H1 (cell line): Measurements from ENCODE around the gene AP5Z1. TPM values are rescaled to one million over a fixed set of nuclear protein-coding genes. Genes with fewer than 3 reads are reported as not detected.

Experiments
- CTCF ChIA-PET: fragments of 300-600 bp; sonication (Branson Sonifier 250); formaldehyde crosslinking; loops from one replicate; lab custom pipeline; 2021; ENCODE audit not compliant: partially characterized antibody; lab: Charles Lee
- POLR2A ChIA-PET: fragments of 300-600 bp; sonication (Branson Sonifier 250); formaldehyde crosslinking; loops from one replicate; lab custom pipeline; 2021; ENCODE audit warnings: inconsistent platforms; ENCODE audit not compliant: partially characterized antibody; lab: Charles Lee
- DNase-seq, 2 experiments: peaks; one replicate each; pipeline versions ENCODE4 v3.0.0 to v3.0.0-alpha.2; 2010 to 2022; ENCODE audit warnings: low spot score in 2 of 2, low read depth in 1 of 2, mixed read lengths in 1 of 2
- FAIRE-seq: peaks from 2 replicates; lab custom pipeline; 2011; peaks lifted over from hg19 to GRCh38; lab: Jason Lieb, UNC
- H2AFZ ChIP-seq: 2 replicates; pipeline ENCODE4 v1.8.1; 2012; ENCODE audit warnings: low read length, inconsistent platforms
- H2AK5ac ChIP-seq: 2 replicates; pipeline ENCODE4 v1.6.1; 2013; ENCODE audit warnings: low read depth, low read length
- H2BK120ac ChIP-seq: replicated peaks from 2 replicates; pipeline ENCODE3; 2013; ENCODE audit warnings: low read depth, low read length, inconsistent platforms
- H2BK12ac ChIP-seq: 2 replicates; pipeline ENCODE4 v1.6.1; 2013; ENCODE audit warnings: low read depth, low read length
- H2BK15ac ChIP-seq: 2 replicates; pipeline ENCODE4 v1.6.1; 2013; ENCODE audit warnings: low read length
- H2BK20ac ChIP-seq: 2 replicates; pipeline ENCODE4 v1.6.1; 2013; ENCODE audit warnings: low read length
- H2BK5ac ChIP-seq: 2 replicates; pipeline ENCODE4 v1.6.1; 2013; ENCODE audit warnings: low read depth, low read length
- H3K14ac ChIP-seq: 2 replicates; pipeline ENCODE4 v1.6.1; 2013; ENCODE audit warnings: inconsistent platforms; ENCODE audit not compliant: insufficient read length
- H3K18ac ChIP-seq: 2 replicates; pipeline ENCODE4 v1.6.1; 2013; ENCODE audit warnings: low read length; ENCODE audit errors: extremely low read depth
- H3K23ac ChIP-seq: 2 replicates; pipeline ENCODE4 v1.6.1; 2013; ENCODE audit warnings: inconsistent platforms; ENCODE audit not compliant: insufficient read length
- H3K23me2 ChIP-seq: 2 replicates; pipeline ENCODE4 v1.6.1; 2013; ENCODE audit warnings: low read depth, low read length
- H3K27ac ChIP-seq: 2 replicates; pipeline ENCODE4 v1.6.1; 2011; ENCODE audit warnings: low read depth, low read length, inconsistent platforms
- H3K27me3 ChIP-seq, 4 experiments: replicated peaks in 1 of 4; 1 replicate in 1 of 4; 2 replicates in 3 of 4; pipeline versions ENCODE4 v1.6.1 to v1.8.1; 2011 to 2013; ENCODE audit warnings: low read length in 3 of 4, mild to moderate bottlenecking in 3 of 4, inconsistent platforms in 2 of 4, mixed read lengths in 2 of 4, moderate library complexity in 1 of 4; ENCODE audit not compliant: control insufficient read depth in 3 of 4, insufficient read depth in 3 of 4; ENCODE audit errors: extremely low read depth in 1 of 4
- H3K36me3 ChIP-seq, 4 experiments: 2 replicates each; pipeline versions ENCODE4 v1.6.1 to v1.8.1; 2011 to 2013; ENCODE audit warnings: mild to moderate bottlenecking in 4 of 4, low read length in 3 of 4, moderate library complexity in 2 of 4, control low read depth in 1 of 4, inconsistent platforms in 1 of 4; ENCODE audit not compliant: insufficient read depth in 4 of 4, control insufficient read depth in 2 of 4
- H3K4ac ChIP-seq: replicated peaks from 2 replicates; pipeline ENCODE3; 2013; ENCODE audit warnings: low read length, low read depth, mixed read lengths, inconsistent platforms; ENCODE audit not compliant: insufficient read length
- H3K4me1 ChIP-seq, 4 experiments: replicated peaks in 1 of 4; 1 replicate in 1 of 4; 2 replicates in 3 of 4; pipeline versions ENCODE4 v1.6.1 to v1.8.1; 2011 to 2013; ENCODE audit warnings: low read length in 3 of 4, inconsistent platforms in 2 of 4, mixed read lengths in 1 of 4; ENCODE audit not compliant: insufficient read depth in 4 of 4, control insufficient read depth in 3 of 4
- H3K4me2 ChIP-seq, 2 experiments: 2 replicates each; pipeline versions ENCODE4 v1.6.1 to v1.8.1; 2011 to 2013; ENCODE audit warnings: low read depth in 2 of 2, low read length in 2 of 2, control low read depth in 1 of 2, inconsistent platforms in 1 of 2, mild to moderate bottlenecking in 1 of 2; ENCODE audit not compliant: insufficient read depth in 1 of 2
- H3K4me3 ChIP-seq, 4 experiments: fragments of 200-600, 300-600 bp in 1 of 4; sonication (generic), shearing (Covaris generic), sonication (Bioruptor Twin) in 1 of 4; 2 replicates each; pipeline versions ENCODE4 v1.5.1 to v1.8.1; 2011 to 2016; ENCODE audit warnings: low read length in 4 of 4, low read depth in 3 of 4, control low read depth in 2 of 4, inconsistent platforms in 2 of 4, mild to moderate bottlenecking in 2 of 4, mixed read lengths in 1 of 4, moderate library complexity in 1 of 4; ENCODE audit not compliant: insufficient read depth in 2 of 4; ENCODE audit errors: extremely low read depth in 1 of 4
- H3K56ac ChIP-seq: replicated peaks from 2 replicates; pipeline ENCODE3; 2013; ENCODE audit warnings: low read depth, mild to moderate bottlenecking, mixed read lengths, low read length, inconsistent platforms; ENCODE audit not compliant: insufficient read length
- H3K79me1 ChIP-seq: 2 replicates; pipeline ENCODE4 v1.6.1; 2013; ENCODE audit warnings: low read depth, low read length, control low read depth
- H3K79me2 ChIP-seq, 2 experiments: 2 replicates each; pipeline versions ENCODE4 v1.6.1 to v1.8.1; 2012 to 2013; ENCODE audit warnings: low read length in 2 of 2, mild to moderate bottlenecking in 2 of 2, inconsistent platforms in 1 of 2; ENCODE audit not compliant: insufficient read depth in 2 of 2, control insufficient read depth in 1 of 2
- H3K9ac ChIP-seq, 4 experiments: replicated peaks in 1 of 4; 1 replicate in 1 of 4; 2 replicates in 3 of 4; pipeline versions ENCODE4 v1.6.1 to v1.8.1; 2011 to 2013; ENCODE audit warnings: low read depth in 3 of 4, low read length in 3 of 4, control low read depth in 2 of 4, mild to moderate bottlenecking in 2 of 4, moderate library complexity in 2 of 4, inconsistent platforms in 1 of 4; ENCODE audit errors: extremely low read depth in 1 of 4
- H3K9me3 ChIP-seq, 2 experiments: 2 replicates each; pipeline versions ENCODE4 v1.6.1 to v1.8.1; 2012 to 2013; ENCODE audit warnings: mild to moderate bottlenecking in 2 of 2, moderate library complexity in 2 of 2, control low read depth in 1 of 2, inconsistent platforms in 1 of 2, low read depth in 1 of 2, low read length in 1 of 2, mixed read lengths in 1 of 2; ENCODE audit not compliant: insufficient read depth in 2 of 2
- H4K20me1 ChIP-seq, 2 experiments: replicated peaks in 1 of 2; 2 replicates each; pipeline versions ENCODE3 to v1.8.1; 2011 to 2013; ENCODE audit warnings: inconsistent platforms in 2 of 2, low read length in 2 of 2, mild to moderate bottlenecking in 1 of 2; ENCODE audit not compliant: insufficient read depth in 2 of 2, control insufficient read depth in 1 of 2
- H4K5ac ChIP-seq: 2 replicates; pipeline ENCODE4 v1.6.1; 2013; ENCODE audit warnings: low read length, low read depth, mixed read lengths, inconsistent platforms; ENCODE audit not compliant: insufficient read length
- H4K8ac ChIP-seq: 2 replicates; pipeline ENCODE4 v1.8.0; 2013; ENCODE audit warnings: mild to moderate bottlenecking, moderate library complexity, low read length, inconsistent platforms; ENCODE audit not compliant: insufficient read depth; ENCODE audit errors: extremely low read depth
- H4K91ac ChIP-seq: replicated peaks from 2 replicates; pipeline ENCODE3; 2013; ENCODE audit warnings: low read length, mixed read lengths, inconsistent platforms; ENCODE audit not compliant: insufficient read length
- ATF3 ChIP-seq: IDR thresholded peaks from 2 replicates; pipeline ENCODE4 v1.6.1; 2011; ENCODE audit warnings: low read depth, mild to moderate bottlenecking, low read length; ENCODE audit not compliant: insufficient read depth
- EGR1 ChIP-seq: IDR thresholded peaks from 2 replicates; pipeline ENCODE4 v1.6.1; 2011; ENCODE audit warnings: low read depth, low read length, borderline replicate concordance
- EP300 ChIP-seq, 2 experiments: IDR thresholded peaks; 1 replicate in 1 of 2; 2 replicates in 1 of 2; pipeline ENCODE4 v1.6.1; 2011 to 2012; ENCODE audit warnings: low read depth in 2 of 2, low read length in 2 of 2, mild to moderate bottlenecking in 2 of 2, borderline replicate concordance in 1 of 2, inconsistent platforms in 1 of 2, moderate library complexity in 1 of 2
- GABPA ChIP-seq: IDR thresholded peaks from 2 replicates; pipeline ENCODE4 v1.6.1; 2011; ENCODE audit warnings: mild to moderate bottlenecking, low read length, moderate library complexity, borderline replicate concordance; ENCODE audit not compliant: insufficient read depth
- KDM5A ChIP-seq: fragments of 200-600 bp; IDR thresholded peaks from 2 replicates; pipeline ENCODE4 v1.7.1; 2012; ENCODE audit warnings: mild to moderate bottlenecking, low read length, inconsistent platforms, mixed read lengths
- MAX ChIP-seq: IDR thresholded peaks from 2 replicates; pipeline ENCODE4 v1.6.1; 2012; ENCODE audit warnings: inconsistent platforms
- RBBP5 ChIP-seq: IDR thresholded peaks from 2 replicates; pipeline ENCODE4 v1.7.1; 2012; ENCODE audit warnings: low read depth, mild to moderate bottlenecking, inconsistent platforms, low read length, moderate library complexity, borderline replicate concordance
- SP2 ChIP-seq: IDR thresholded peaks from 2 replicates; pipeline ENCODE4 v1.6.1; 2012; ENCODE audit warnings: mild to moderate bottlenecking, low read length, inconsistent platforms
- SP4 ChIP-seq: IDR thresholded peaks from 2 replicates; pipeline ENCODE4 v1.6.1; 2012; ENCODE audit warnings: low read length, inconsistent platforms
- SUZ12 ChIP-seq: fragments of 200-600 bp; sonication (generic); IDR thresholded peaks from 2 replicates; pipeline ENCODE4 v1.6.1; 2012; ENCODE audit warnings: mild to moderate bottlenecking, inconsistent platforms, low read length, moderate library complexity, mixed read lengths
- TAF7 ChIP-seq: optimal IDR thresholded peaks from 2 replicates; pipeline ENCODE3; 2011; ENCODE audit warnings: low read depth, mild to moderate bottlenecking, inconsistent platforms, low read length, moderate library complexity, borderline replicate concordance
- TEAD4 ChIP-seq: IDR thresholded peaks from 2 replicates; pipeline ENCODE4 v1.6.1; 2012; ENCODE audit warnings: low read depth, low read length, inconsistent platforms, mixed read lengths
- WGBS, 2 experiments: shearing (Covaris generic) in 1 of 2; methylation state at CpG; one replicate each; pipeline versions ENCODE4 v1.1.6 to v1.1.7; 2013 to 2015; ENCODE audit warnings: low lambda C conversion rate in 2 of 2, mixed read lengths in 2 of 2, inconsistent platforms in 1 of 2, low coverage in 1 of 2, missing lambda C conversion rate in 1 of 2; ENCODE audit not compliant: insufficient replicate concordance in 2 of 2, insufficient coverage in 1 of 2, insufficient read length in 1 of 2; ENCODE audit errors: extremely low coverage in 1 of 2, missing lambda C conversion rate in 1 of 2; 5-methylcytosine and 5-hydroxymethylcytosine counted together
- polyA plus RNA-seq, 7 experiments: library from polyadenylated mRNA; depleted of rRNA in 3 of 7; stranded (reverse) in 5 of 7; unstranded in 2 of 7; fragments of >200 nt in 5 of 7; fragments of 200-250 nt in 2 of 7; gene quantifications; 1 replicate in 5 of 7; 2 replicates in 1 of 7; 4 replicates in 1 of 7; pipeline versions ENCODE4 v1.2.1 to v1.2.3, GENCODE V29; 2011 to 2013; ENCODE audit warnings: missing spikeins in 2 of 7, mixed read lengths in 2 of 7
- total RNA-seq: library from RNA; stranded (reverse); fragmentation: NEBNext Ultra II Directional; extraction: Animal tissue kit (Norgen Biotek cat#: 25700); gene quantifications from 2 replicates; pipeline ENCODE4 v1.2.1, GENCODE V29; 2021

AP5Z1 gene
- total and polyA plus RNA-seq, 2 of the 8 experiments (the other 6 are each of a cell fraction or from before 2014, with no cell fraction given), result 24.0 to 24.7 TPM

- no peak overlapping the region for H3K9ac ChIP-seq
- no peaks in the 10 kb centered on the region for H3K79me1 ChIP-seq
- H3K79me2 ChIP-seq, result no peaks in the 10 kb centered on the region
- H2BK12ac ChIP-seq, result no peak overlapping the region
- no peak overlapping the region for H3K4ac ChIP-seq
- no peak overlapping the region for H2BK5ac ChIP-seq
- no peak overlapping the region for H2BK120ac ChIP-seq
- H4K8ac ChIP-seq, result no peak overlapping the region
- H3K4me1 ChIP-seq, result peaks cover 0 to 2% (median 0%) of the 10 kb centered on the region in 4 experiments; a peak in 1 of 7 replicates
- no peak overlapping the region for H3K23ac ChIP-seq
- no peaks in the 10 kb centered on the region for H3K23me2 ChIP-seq
- no peak overlapping the region for H3K56ac ChIP-seq
- no peaks in the 10 kb centered on the region for H3K9me3 ChIP-seq
- no peak overlapping the region for H3K4me2 ChIP-seq
- no peak overlapping the region for H2BK20ac ChIP-seq
- H2AK5ac ChIP-seq, result no peak overlapping the region
- H3K36me3 ChIP-seq, result no peaks in the 10 kb centered on the region
- no peak overlapping the region for H3K4me3 ChIP-seq
- no peaks in the 10 kb centered on the region for H4K20me1 ChIP-seq
- no peak overlapping the region for H4K5ac ChIP-seq
- CTCF ChIA-PET, result interaction anchor here (0.6 to 8.0 kb wide), 31 partner anchors 8 to 811 kb away, joined by 3 to 65 read pairs (median 4); partner anchors contain the start of genes AP5Z1 and RADIL
- H3K14ac ChIP-seq, result no peak overlapping the region
- DNase-seq (no peak), FAIRE-seq (no peak)
- WGBS, 2 experiments, result 90% methylated on average over 12 of the region's 15 CpGs; no CpG with 5 or more reads in 1 of the 2 experiments
- no peak overlapping the region for H3K18ac ChIP-seq
- no peak overlapping the region for H4K91ac ChIP-seq
- no peak overlapping the region for H2AFZ ChIP-seq
- H3K27me3 ChIP-seq, result no peaks in the 10 kb centered on the region
- no peak overlapping the region for H2BK15ac ChIP-seq
- H3K27ac ChIP-seq, result no peak overlapping the region
- POLR2A ChIA-PET, result interaction anchor here (0.7 to 2.4 kb wide), 4 partner anchors 7 to 47 kb away, joined by 3 to 8 read pairs (median 4); no protein-coding TSS in a partner anchor
- TF ChIP-seq ATF3 (no peak), RBBP5 (no peak), SUZ12 (no peak), KDM5A (no peak), TAF7 (no peak), SP2 (no peak), EGR1 (no peak), MAX (no peak), GABPA (no peak), TEAD4 (no peak), EP300 (IDR thresholded peaks at IDR 0.05; ENCODE audit: borderline replicate concordance in 1 of 2, low read depth in 2 of 2, low read length in 2 of 2) (no peak), SP4 (no peak)
These were observed 23.3 kb downstream of the AP5Z1 start for GRCh38 chr7:4798706-4799235.
